ENCODE data around the gene TLR3.
"Not testable (repeated sequence)": the region's sequence is repeated elsewhere in the genome, so short reads cannot be mapped to it uniquely, and the experiment has no call there.

GRCh38 chr4:186047501-186047900, 21.5 kb upstream of the TLR3 start:
- TF ChIP-seq CTCF (IDR thresholded peaks at IDR 0.05; ENCODE audit: poor library complexity, severe bottlenecking); EP300 (conservative IDR thresholded peaks at IDR 0.05; ENCODE audit: poor library complexity, severe bottlenecking); POLR2AphosphoS5 (IDR thresholded peaks at IDR 0.05); EZH2 (IDR thresholded peaks at IDR 0.05; ENCODE audit: borderline replicate concordance, insufficient read depth, low read length, poor library complexity, severe bottlenecking); RAD21 (conservative IDR thresholded peaks at IDR 0.05); TAF1 (IDR thresholded peaks at IDR 0.05; ENCODE audit: low read depth); REST (IDR thresholded peaks at IDR 0.05; ENCODE audit: borderline replicate concordance); SMC3 (conservative IDR thresholded peaks at IDR 0.05; ENCODE audit: poor library complexity): not testable (repeated sequence)
